Fibroblast of gingiva (primary cell): ENCODE results near the gene SAA2.
"Not testable (repeated sequence)": the region's sequence is repeated elsewhere in the genome, so short reads cannot be mapped to it uniquely, and the experiment has no call there.

Experiments used
- DNase-seq: peaks from one replicate; pipeline ENCODE4 v3.0.0-alpha.2; 2011; ENCODE audit warnings: low read depth

The SAA2 gene

DNA sequence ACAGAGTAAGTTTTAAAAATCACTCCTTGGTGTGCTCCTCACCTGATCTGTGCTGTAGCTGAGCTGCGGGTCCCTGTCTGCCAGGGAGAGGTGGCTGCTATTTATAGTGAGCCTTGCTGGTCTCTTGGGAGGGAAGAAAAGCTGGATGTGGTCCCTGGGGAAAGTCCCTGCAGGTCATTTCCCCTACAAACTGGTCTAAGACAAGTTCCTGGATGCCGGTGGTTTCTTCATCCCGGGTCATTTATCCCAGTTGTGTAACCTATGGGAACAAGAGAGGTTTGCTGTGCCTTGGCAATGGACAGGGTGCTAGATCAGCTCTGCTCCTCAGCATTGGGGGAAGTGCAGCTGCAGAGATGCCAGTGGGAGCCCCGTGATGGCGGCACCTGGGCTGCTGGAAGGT lies at the start of gene SAA2:
Gene SAA2 (minus strand): TSS at position 108 of the 400 bp plus-strand sequence. CDS start 657 bp downstream, outside the sequence.
- DNase-seq: peak; percentile 16

DNA sequence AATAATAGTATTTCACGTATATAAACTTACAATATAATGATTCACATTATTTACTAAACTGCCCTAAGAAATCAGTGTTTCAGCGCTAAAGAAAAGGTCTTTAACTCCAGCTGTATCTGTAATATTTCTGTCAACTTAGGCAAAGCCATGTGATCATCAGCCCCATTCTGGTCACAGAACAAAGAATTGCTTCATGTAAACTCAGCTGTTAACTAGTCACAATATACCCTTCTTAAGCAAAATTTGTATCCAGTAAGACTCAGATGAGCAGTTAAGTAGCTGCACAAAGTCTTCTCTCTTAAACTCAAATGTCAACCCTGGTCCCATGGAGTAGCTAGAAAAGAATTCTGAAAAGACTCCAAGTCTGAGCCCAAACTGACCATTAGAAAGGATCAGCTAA lies 46.8 kb upstream of the SAA2 start:
- no peak for DNase-seq

GRCh38 chr11:18294862-18295261 lies 46.4 kb upstream of the SAA2 start:
- DNase-seq: no peak

DNA sequence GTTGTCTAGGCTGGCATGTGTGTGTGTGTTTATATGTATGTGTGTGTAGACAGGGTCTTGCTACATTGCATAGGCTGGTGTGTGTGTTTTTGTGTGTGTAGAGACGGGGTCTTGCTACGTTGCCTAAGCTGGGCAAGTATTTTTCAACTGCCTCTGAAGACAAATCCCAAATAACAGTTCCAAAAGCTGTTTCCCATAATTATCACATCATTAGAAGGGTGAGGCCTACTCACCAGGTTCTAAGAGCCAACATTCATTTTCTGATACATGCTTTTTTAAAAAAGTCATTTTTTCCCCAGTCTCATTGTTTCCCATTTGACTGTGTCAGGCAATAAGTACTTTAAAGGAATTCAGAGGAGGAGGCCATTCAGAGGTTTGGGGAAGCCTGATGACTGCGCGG lies 40.4 kb upstream of the SAA2 start:
- DNase-seq: no peak

- no peak for DNase-seq
Observed at GRCh38 chr11:18285841-18286240, 37.4 kb upstream of the SAA2 start.

DNA sequence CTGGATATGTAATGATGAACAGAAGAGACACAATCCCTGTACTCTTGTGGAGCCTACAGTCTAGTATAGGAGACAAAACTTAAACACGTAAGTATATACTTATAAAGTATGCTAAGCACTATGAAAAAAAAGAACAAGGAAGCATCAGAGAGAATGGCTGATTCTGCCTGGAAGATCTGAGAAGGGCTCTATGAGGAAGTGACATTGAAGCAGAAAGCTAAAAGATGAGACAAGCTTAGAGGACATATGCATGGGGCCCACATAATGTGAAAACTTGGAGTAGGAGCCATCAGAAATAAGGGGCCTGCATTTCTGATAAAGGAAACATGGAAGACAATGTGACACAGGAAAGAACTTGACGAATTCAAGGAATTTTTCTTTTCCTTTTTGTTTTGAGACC lies 34.2 kb upstream of the SAA2 start:
- no peak for DNase-seq

DNA sequence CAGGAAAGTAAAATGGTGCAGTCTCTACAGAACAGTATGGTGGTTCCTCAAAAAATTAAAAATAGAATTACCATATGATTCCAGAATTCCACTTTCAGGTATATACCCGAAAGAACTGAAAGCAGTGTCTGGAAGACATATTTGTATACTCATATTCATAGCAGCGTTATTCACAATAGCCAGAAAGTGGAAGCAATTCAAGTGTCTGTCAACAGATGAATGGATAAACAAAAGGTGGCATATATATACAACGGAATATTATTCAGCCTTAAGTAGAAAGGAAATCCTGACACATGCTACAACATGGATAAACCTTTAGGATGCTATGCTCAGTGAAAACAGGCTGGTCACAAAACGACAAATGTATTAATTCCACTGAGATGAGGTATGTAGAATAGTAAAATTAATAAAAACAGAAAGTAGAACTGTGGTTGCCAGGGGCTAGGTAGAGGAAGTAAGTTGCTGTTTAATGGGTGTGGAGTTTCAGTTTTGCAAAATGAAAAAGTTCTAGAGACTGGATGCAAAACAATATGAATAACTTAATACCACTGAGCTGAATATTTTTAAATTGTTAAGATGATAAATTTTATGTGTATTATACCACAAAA lies 32.1 kb upstream of the SAA2 start:
- no peak for DNase-seq

DNA sequence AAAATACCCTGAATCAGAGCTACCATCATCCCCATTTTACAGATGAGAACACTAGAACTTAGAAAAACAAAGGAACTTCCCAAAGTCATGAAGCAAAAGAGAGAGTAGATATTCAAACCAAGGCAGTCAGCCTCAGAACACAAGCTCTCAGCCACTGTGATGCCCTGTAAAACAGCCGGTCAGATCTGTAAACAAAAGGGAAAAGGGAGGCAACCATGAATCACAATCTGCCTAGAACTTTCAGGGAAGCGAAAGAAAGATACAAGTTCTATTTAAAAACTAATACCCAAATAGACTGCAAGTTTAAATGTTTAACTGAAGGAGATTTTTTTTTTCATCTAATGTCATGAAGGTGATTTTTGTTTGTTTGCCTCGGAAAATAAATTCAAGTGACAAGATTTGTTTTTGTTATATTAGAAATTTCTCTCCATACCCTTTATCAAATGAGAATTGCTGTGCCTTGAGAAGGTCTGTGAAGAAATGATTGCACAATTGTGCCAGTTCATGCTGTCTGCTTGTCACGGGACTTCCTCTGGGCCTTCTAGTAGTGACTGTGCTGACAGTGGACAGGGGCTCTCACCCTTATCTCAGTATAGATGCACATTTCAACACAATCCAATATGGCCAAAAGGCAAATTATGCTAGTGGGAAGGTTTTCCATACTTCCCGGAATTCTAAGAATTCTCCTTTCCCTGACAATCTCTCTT lies 29.2 kb upstream of the SAA2 start:
- no peak for DNase-seq

DNA sequence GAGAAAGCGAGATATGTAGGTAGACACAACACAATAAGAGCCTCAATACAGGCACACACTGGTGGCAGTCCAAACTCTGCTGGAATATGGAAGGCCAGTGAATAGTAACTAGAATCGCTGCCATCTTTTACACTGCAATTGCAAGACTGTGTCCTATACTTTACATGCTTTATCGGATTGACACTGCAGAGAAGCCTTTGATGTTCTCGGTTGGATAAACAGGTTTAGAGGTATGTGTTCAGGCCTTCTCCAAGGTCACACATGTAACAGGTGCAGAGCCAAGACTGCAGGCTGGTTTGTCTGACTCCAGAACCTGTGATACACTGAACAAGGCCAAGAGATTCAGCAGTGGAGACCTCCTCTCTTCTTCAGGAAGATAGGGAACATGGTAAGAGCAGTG lies 22.7 kb upstream of the SAA2 start:
- DNase-seq: no peak

- no peak for DNase-seq
Observed at GRCh38 chr11:18270102-18270501, 21.6 kb upstream of the SAA2 start.

DNA sequence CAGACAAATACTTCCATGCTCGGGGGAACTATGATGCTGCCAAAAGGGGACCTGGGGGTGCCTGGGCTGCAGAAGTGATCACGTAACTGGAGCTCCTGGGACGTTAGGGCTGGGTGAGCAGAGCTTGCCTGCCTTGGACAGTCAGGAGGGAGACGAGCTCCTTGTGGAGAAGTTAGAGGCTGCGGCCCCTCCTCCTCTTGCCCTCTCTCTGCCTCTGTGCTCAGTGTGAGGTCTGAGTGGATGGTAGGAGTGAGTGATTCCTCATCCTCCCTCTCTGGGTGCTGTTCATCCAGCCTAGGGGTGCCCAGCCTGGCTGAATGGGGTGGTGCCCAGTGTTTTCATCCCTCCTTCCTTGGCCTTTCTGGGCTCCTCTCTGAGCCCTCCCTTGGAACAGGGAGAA lies 20.8 kb upstream of the SAA2 start:
- DNase-seq: not testable (repeated sequence)

DNA sequence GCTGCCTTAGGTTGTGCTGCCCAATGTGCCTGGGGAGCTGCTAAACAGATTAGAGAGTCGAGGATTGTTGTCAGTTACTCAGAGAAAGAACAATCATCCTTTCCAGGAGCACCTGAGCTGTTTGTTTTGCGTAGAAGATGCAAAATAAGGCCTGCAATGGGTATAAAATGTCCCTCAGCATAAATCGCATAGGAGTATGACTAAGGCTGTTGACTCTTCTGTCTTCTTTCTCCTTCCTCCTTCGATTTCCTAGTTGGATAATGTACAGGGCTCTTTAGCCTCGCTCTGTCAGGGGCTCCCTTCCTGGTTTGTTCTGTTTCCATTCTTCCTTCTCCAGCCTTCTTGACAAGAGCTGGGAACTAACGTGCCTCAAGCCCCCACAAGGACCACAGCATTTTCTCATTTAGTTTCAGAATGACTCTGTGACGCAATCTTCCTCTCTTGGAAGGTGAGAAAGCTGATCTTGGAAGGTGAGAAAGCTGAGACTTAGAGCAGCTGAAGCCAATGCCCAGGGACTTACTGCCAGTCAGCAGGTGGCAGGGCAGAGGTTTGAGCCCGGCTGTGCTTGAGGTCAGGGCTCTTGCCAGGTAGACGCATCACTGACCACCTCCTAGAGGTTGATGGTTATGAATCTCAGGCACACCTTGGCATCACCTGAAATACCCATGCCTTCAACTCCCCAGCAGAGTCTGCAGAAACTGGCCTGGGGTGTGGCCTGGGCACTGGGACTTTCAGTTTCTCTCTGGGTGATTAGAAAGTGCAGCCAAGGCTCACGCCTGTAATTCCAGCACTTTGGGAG lies 19.1 kb upstream of the SAA2 start:
- not testable (repeated sequence) for DNase-seq

DNA sequence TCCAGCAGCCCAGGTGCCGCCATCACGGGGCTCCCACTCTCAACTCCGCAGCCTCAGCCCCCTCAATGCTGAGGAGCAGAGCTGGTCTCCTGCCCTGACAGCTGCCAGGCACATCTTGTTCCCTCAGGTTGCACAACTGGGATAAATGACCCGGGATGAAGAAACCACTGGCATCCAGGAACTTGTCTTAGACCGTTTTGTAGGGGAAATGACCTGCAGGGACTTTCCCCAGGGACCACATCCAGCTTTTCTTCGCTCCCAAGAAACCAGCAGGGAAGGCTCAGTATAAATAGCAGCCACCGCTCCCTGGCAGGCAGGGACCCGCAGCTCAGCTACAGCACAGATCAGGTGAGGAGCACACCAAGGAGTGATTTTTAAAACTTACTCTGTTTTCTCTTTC lies 17.5 kb upstream of the SAA2 start, which contains the start of gene SAA1:
Gene SAA1 (plus strand): TSS at position 316 of the 400 bp plus-strand sequence. CDS start 624 bp downstream, outside the sequence.
- peak; percentile 62 for DNase-seq

GRCh38 chr11:18264677-18265555 lies 16.4 kb upstream of the SAA2 start:
- no peak for DNase-seq

DNA sequence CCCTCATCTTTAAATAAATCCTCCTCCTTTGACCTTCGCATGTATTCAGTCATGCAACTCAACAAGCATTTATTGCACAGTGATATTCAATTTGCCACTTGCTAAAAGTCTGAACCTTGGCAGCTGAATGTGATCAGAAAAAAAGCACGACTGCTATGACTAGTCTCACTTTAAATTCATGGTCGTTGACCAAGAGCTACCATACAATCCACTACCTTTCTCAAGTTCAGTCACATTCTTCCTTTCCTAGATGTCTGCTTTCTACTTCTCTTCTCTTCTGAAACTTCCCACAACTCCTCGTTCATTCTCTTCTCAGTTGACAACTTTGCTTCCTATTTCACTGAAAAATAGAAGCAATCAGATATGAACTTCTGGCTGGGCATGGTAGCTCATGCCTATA lies 15.6 kb upstream of the SAA2 start:
- DNase-seq: no peak

DNA sequence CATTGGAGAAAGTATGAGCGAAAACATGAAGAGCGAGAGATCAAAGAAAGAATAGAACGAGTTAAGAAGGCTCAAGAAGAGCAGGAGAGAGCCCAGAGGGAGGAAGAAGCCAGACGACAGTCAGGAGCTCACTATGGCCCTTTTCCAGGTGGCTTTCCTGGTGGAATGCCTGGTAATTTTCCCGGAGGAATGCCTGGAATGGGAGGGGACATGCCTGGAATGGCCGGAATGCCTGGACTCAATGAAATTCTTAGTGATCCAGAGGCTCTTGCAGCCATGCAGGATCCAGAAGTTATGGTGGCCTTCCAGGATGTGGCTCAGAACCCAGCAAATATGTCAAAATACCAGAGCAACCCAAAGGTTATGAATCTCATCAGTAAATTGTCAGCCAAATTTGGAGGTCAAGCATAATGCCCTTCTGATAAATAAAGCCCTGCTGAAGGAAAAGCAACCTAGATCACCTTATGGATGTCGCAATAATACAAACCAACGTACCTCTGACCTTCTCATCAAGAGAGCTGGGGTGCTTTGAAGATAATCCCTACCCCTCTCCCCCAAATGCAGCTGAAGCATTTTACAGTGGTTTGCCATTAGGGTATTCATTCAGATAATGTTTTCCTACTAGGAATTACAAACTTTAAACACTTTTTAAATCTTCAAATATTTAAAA lies 14.3 kb upstream of the SAA2 start:
- DNase-seq: not testable (repeated sequence)

DNA sequence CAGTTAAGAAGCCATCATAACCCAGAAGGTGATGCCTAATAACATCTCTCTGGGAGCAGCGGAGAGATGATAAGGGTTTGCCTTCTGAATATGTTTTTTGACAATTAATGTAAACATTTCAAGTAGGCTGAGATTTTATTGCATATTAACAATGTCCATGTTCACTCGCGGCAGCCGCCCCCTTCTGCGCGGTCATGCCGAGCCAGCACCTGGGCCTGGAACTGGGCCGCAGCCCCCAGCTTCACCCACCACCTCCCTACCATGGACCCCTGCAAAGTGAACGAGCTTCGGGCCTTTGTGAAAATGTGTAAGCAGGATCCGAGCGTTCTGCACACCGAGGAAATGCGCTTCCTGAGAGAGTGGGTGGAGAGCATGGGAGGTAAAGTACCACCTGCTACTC lies 13.3 kb upstream of the SAA2 start:
- no peak for DNase-seq

- no peak for DNase-seq
Observed at GRCh38 chr11:18259259-18259658, 10.8 kb upstream of the SAA2 start.

DNA sequence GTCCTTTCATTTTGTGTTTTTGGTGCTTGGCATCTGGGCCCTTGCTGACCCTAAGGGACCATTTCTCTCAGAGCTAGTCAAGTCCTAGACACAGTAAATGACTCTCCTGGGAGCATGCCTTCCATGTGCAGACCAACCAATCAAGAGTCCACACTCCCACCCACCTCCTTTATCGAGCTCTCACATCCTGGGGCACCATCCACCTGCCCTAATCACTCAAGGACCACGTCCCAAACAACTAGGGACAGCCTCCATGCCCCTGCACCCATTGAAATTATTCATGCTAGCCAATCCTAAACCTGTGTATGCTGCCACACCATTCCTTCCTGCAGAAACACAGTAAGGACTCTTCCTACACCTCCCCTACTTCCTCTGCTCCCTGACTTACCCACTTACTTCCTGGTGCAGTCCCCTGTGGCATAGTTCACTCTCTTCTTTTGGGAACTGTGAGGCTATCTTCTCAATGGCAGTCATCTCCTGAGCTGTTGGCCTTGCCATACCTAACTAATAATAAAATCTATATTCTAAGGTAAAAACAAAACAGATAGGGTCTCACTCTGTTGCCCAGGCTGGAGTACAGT lies 6.4 kb upstream of the SAA2 start:
- no peak for DNase-seq

DNA sequence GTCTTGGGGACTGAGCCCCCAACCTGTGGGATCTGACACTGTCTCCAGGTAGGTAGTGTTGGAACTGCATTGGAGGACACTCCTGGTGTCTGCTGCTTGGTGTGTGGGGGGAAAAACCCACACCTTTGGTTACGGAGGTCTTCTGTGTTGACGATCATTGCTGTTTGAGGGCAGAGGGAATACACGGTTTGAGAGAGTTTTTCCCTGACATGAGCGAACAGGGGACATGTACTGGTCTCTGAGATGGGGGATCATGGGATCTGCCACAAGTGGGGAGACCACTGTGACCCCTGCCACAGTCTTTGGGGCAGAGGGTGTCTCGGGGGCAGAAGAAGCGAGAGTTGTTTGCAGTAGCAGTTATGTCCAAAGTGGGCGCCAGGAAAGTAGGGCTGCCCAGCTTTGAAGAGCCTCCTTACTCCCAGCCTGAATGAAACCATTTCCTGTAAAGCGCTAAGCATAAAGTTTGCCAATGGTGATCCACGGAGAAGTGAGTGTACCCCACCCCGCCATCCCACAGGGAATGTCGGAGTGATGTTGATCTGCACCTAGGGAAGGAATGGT lies 5.4 kb upstream of the SAA2 start:
- DNase-seq: no peak

- DNase-seq: no peak
Observed at GRCh38 chr11:18253233-18253632, 4.8 kb upstream of the SAA2 start.
